ENCODE data around the gene PNMA6E.
"Not testable (repeated sequence)": the region's sequence is repeated elsewhere in the genome, so short reads cannot be mapped to it uniquely, and the experiment has no call there.

- not testable (repeated sequence) for TF ChIP-seq CTCF (IDR thresholded peaks at IDR 0.05 in 4 of 5, conservative IDR thresholded peaks at IDR 0.05 in 1 of 5); POLR2A (IDR thresholded peaks at IDR 0.05)
These were observed 3.2 kb upstream of the PNMA6E start for GRCh38 chrX:153404333-153404732.
